Endometrial microvascular endothelial cells (primary cell): ENCODE data around the gene PGBD4. TPM values are rescaled to one million over a fixed set of nuclear protein-coding genes. Genes with fewer than 3 reads are reported as not detected.

Experiments used
- in situ Hi-C: cut with HindIII; loops from 2 replicates; pipeline ENCODE4 v1.10.0; 2017; ENCODE audit warnings: low sequenced_read_pairs, low pct_unique_long_range_greater_than_20kb; ENCODE audit errors: inconsistent ontology term
- total RNA-seq: library from RNA; depleted of rRNA; stranded (reverse); fragments of >200 nt; gene quantifications from one replicate; pipeline ENCODE4 v1.2.3, GENCODE V29; 2015; ENCODE audit errors: inconsistent ontology term

Gene PGBD4
- total RNA-seq, result 0.65 TPM

- in situ Hi-C loops, result no loop called here
Observed at GRCh38 chr15:34101366-34102174, at the start of gene PGBD4, which contains the start of gene EMC7. PGBD4 (plus strand) TSS chr15:34102083; CDS start chr15:34102532, 449 bp downstream. EMC7 (minus strand) TSS chr15:34101862; CDS start chr15:34101839, 23 bp downstream.

DNA sequence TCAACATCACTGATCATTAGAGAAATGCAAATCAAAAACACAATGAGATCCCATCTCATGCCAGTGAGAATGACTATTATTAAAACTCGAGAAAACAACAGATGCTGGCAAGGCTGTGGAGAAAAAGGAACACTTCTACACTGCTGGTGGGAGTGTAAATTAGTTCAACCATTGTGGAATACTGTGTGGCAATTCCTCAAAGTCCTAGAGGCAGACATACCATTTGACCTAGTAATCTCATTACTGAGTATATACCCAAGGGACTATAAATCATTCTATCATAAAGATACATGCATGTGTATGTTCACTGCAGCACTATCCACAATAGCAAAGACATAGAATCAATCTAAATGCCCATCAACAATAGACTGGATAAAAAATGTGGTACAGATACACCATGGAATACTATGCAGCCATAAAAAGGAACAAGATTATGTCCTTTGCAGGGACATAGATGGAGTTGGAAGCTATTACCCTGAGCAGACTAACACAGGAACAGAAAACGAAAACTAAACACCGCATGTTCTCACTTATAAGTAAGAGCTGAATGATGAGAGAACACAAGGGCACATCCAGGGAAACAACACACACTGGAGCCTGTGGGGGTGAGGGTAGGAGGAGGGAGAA, 47.7 kb upstream of the PGBD4 start:
- in situ Hi-C loops, result no loop called here

GRCh38 chr15:34055868-34056595, 45.9 kb upstream of the PGBD4 start:
- in situ Hi-C loops, result no loop called here

- in situ Hi-C loops, result no loop called here
Observed at GRCh38 chr15:34056911-34057310, 45.0 kb upstream of the PGBD4 start.

GRCh38 chr15:34059476-34059875, 42.4 kb upstream of the PGBD4 start:
- in situ Hi-C loops, result no loop called here

GRCh38 chr15:34059946-34060345, 41.9 kb upstream of the PGBD4 start:
- in situ Hi-C loops, result no loop called here

DNA sequence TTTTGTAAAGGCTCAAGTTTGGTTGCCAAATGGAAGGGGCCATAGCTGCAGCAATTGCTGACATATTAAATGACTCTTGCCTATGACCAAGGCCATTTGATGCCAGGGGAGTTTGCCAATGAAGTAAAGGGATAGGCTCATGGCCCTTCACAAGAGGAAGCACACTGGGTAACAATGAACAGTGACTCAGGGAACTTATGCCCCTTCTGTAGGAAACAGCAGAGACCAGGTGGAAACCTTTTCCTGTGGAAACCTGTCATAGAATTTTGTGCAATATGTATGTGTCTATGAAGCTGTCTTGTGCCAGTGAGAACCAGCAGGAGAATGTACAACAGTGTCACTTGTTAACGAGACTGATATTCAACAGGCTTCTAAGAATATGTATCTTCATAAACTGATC, 37.4 kb upstream of the PGBD4 start:
- in situ Hi-C loops, result no loop called here

DNA sequence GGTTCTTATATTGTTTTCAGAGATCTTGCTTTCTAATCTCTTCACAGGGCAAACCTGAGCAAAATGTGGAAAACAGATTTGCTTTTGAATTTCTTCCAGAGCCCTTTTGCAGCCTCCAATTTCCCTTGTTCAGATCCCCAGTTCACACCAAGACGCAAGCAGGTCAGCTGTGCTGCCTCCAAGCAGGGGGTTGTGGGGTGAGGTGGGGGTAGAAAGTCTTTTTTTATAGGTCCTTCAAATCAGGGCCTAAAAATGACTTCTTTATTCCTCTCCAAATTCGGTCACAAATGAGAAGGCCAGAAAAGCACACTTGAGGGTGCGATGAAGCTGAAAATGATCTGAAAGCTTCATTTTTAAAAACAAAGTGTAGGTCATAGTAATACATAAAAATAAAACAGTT, 36.6 kb upstream of the PGBD4 start:
- in situ Hi-C loops, result no loop called here

DNA sequence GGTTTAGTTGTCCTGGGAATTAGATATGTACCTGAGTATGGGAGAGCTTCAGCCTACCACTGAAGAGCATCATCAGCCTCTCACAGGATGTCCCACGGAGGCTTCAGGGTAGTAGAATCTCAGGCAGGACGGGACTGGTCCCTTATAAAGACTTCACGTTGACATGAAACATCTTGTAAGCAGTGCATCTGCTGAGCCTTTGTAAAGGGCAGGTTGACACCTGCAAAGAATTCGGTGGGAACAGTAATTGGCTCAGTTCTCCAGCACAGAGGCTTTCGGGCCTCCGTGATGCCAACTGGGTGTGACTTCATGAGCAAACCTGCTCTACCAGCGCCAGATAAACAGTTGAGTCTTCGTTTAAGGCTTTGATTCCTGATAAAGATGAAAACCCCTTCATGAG, 35.9 kb upstream of the PGBD4 start:
- in situ Hi-C loops, result no loop called here

DNA sequence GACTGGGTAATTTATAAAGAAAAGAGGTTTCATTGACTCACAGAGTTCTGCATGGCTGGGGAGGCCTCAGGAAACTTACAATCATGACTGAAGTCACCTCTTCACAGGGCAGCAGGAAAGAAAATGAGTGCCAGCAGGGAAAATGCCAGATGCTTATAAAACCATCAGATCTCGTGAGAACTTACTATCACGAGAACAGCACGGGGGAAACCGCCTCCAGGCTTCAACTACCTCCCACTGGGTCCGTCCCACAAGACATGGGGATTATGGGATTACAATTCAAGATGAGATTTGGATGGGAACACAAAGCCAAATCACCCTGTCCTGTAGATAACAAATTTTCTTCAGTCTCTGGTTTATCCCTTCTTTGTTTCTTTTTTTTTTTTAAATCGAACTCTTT, 31.9 kb upstream of the PGBD4 start:
- in situ Hi-C loops, result no loop called here

DNA sequence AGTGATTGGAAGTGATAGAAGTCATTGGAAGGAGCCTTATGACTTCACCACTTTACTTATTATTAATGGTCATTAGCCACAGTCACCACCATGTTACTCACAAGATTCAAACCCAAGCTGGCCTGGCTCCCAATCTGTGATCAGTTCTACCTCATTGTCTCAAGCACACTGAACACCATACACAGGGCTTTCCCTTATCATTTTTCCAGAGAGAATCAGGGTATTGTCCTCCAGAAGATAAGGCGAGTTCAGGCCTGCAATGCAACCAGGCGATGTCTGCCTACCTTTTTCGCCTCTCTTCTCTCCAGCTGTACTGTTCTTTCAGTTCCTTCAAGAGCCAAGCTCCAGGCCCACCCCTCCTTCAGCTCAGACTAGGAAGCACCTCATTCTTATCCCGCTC, 25.1 kb upstream of the PGBD4 start:
- in situ Hi-C loops, result no loop called here

DNA sequence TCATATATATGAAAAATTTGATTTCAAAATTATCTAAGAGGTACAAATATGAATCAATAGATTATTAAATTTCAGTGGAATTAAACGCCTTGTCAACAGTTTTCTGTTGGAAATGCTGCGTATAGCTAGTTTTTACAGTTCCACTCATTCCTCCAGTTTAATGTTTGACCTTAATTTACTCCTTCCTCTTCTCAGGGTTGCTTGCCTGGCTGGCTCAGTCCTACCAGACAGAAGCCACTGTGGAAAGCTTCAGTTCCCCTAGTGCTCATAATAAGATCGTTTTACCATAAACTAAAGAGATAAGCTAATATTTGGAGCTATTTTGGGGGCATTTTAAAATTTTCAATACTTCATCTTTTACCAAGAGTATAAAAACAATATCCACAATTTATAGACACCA, 23.0 kb upstream of the PGBD4 start:
- in situ Hi-C loops, result no loop called here

DNA sequence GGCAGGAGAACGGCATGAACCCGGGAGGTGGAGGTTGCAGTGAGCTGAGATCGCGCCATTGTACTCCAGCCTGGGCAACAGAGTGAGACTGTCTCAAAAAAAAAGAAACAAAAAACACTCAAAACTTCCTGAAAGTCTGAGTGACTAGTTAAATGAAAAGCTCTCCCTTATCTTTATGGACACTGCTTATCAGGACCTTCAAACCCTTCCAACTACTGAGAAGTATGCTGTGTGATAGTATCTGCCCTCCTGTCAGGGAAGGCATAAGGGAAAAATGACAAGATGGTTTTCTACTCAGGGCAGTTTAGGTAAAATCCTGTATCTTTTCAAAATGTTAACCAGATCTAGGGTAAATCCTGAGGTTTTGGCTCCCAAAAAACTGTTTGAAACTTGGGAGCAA, 22.0 kb upstream of the PGBD4 start:
- in situ Hi-C loops, result no loop called here

DNA sequence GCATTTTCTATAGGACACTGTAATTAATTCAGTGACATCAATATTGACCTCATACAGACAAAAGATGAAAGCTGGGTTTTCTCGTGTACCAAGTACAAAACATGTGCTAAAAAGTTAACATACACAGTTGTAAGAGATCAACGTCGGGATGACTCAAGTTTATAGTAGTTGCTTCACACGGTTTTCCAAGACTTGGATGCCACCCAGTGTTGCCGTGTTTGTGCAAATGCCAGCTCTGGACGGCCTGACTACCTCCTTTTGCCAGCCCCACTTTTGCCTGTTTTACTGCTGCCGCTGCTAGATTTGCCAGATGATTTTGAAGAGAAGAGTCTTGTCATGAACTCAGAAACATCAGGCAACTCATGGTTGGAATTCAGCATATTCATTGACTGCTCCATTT, 17.8 kb upstream of the PGBD4 start:
- in situ Hi-C loops, result no loop called here

GRCh38 chr15:34085746-34086145, 16.1 kb upstream of the PGBD4 start:
- in situ Hi-C loops, result no loop called here

GRCh38 chr15:34099914-34100313, 2.0 kb upstream of the PGBD4 start:
- in situ Hi-C loops, result no loop called here

- in situ Hi-C loops, result no loop called here
Observed at GRCh38 chr15:34102175-34102925, 467 bp downstream of the PGBD4 start.

DNA sequence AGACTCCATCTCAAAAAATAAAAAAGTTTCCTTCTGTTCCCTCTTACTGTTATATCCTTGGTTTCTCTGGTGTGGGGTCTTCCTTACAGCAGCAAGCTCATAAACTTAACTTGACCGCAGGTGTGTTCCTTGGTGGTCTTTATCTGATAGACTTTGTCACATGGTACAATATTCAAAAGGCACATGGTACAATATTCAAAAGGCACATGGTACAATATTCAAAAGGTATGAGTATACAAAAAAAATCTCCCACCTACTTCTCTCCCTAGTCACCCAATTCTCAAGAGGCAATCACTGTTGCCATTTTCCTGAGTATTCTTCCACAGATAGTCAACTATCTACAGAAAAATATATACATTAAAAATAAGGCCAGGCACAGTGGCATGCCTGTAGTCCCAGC, 4.5 kb downstream of the PGBD4 start:
- in situ Hi-C loops, result no loop called here

GRCh38 chr15:34107315-34107714, 5.4 kb downstream of the PGBD4 start:
- in situ Hi-C loops, result no loop called here
